PC-3 (cell line): Measurements from ENCODE around the gene ATF7IP. TPM values are rescaled to one million over a fixed set of nuclear protein-coding genes. Genes with fewer than 3 reads are reported as not detected.
A peak's percentile ranks its signal among the peaks of the same experiment; 100 is the strongest.

Experiments used
- ATAC-seq: fragments of 200-7000 bp; cut with Tn5 transposase; 2 replicates; pipeline ENCODE4 v1.9.1; 2020; ENCODE audit warnings: mild to moderate bottlenecking, moderate library complexity
- BruUV-seq: library from RNA; stranded (reverse); fragments of 400-500 nt; replicated peaks from 2 replicates; lab custom pipeline; 2021; lab: Mats Ljungman, UMichigan
- CTCF ChIA-PET: fragments of 300-600 bp; sonication (Branson Sonifier 250); formaldehyde crosslinking; loops from one replicate; lab custom pipeline; 2022; ENCODE audit warnings: antibody characterized with exemption; lab: Charles Lee
- POLR2A ChIA-PET: fragments of 300-600 bp; sonication (Branson Sonifier 250); formaldehyde crosslinking; loops from one replicate; lab custom pipeline; 2022; ENCODE audit warnings: antibody characterized with exemption; ENCODE audit not compliant: unreplicated experiment; lab: Charles Lee
- DNase-seq: peaks from one replicate; pipeline ENCODE4 v3.0.0-alpha.2; 2015
- H2AFZ ChIP-seq: fragments of 300-600 bp; sonication (generic); 2 replicates; pipeline ENCODE4 v1.6.0; 2016; ENCODE audit warnings: antibody characterized with exemption, low read length
- H3F3A ChIP-seq: fragments of 300-600 bp; sonication (generic); one replicate; pipeline ENCODE4 v1.6.0; 2017; ENCODE audit warnings: antibody characterized with exemption, low read length, control low read depth, mild to moderate bottlenecking; ENCODE audit not compliant: unreplicated experiment
- H3K27ac ChIP-seq: fragments of 300-600 bp; sonication (generic); 2 replicates; pipeline ENCODE4 v1.5.1; 2016; ENCODE audit warnings: mild to moderate bottlenecking, low read length
- H3K27me3 ChIP-seq: fragments of 300-600 bp; sonication (generic); 2 replicates; pipeline ENCODE4 v1.6.1; 2016; ENCODE audit warnings: low read length, mixed read lengths
- H3K36me3 ChIP-seq: fragments of 300-600 bp; sonication (generic); 2 replicates; pipeline ENCODE4 v1.6.1; 2016; ENCODE audit warnings: low read depth, mixed run types, low read length, mixed read lengths
- H3K4me1 ChIP-seq: fragments of 300-600 bp; sonication (generic); 2 replicates; pipeline ENCODE4 v1.5.1; 2016; ENCODE audit warnings: low read length; ENCODE audit not compliant: insufficient read depth
- H3K4me2 ChIP-seq: fragments of 300-600 bp; sonication (generic); 2 replicates; pipeline ENCODE4 v1.6.0; 2016; ENCODE audit warnings: low read length
- H3K4me3 ChIP-seq: fragments of 300-600 bp; sonication (generic); 2 replicates; pipeline ENCODE4 v1.5.1; 2016; ENCODE audit warnings: mild to moderate bottlenecking, low read length, mixed read lengths
- H3K79me2 ChIP-seq: fragments of 300-600 bp; sonication (generic); 2 replicates; pipeline ENCODE4 v1.6.1; 2017; ENCODE audit warnings: low read length, mixed read lengths
- H3K9ac ChIP-seq: fragments of 300-600 bp; sonication (generic); 2 replicates; pipeline ENCODE4 v1.6.0; 2016; ENCODE audit warnings: mild to moderate bottlenecking, low read length
- H3K9me2 ChIP-seq: fragments of 300-600 bp; sonication (generic); replicated peaks from 2 replicates; pipeline ENCODE4 v1.6.1; 2016; ENCODE audit warnings: mixed run types, low read length, mixed read lengths
- H3K9me3 ChIP-seq: fragments of 300-600 bp; sonication (generic); 2 replicates; pipeline ENCODE4 v1.6.1; 2016; ENCODE audit warnings: low read length, mixed read lengths
- H4K20me1 ChIP-seq: fragments of 300-600 bp; sonication (generic); 2 replicates; pipeline ENCODE4 v1.6.1; 2016; ENCODE audit warnings: low read length, mixed read lengths
- EZH2 ChIP-seq: fragments of 300-600 bp; sonication (generic); IDR thresholded peaks from one replicate; pipeline ENCODE4 v1.6.1; 2017; ENCODE audit warnings: antibody characterized with exemption, mild to moderate bottlenecking, low read length; ENCODE audit not compliant: unreplicated experiment
- EZH2phosphoT487 ChIP-seq: fragments of 300-600 bp; sonication (generic); IDR thresholded peaks from 2 replicates; pipeline ENCODE4 v1.6.1; 2018; ENCODE audit warnings: mild to moderate bottlenecking, antibody characterized with exemption, low read length, borderline replicate concordance
- intact Hi-C: fragments of 100-400 bp; cut with micrococcal nuclease; formaldehyde crosslinking; loops from 2 replicates; pipeline ENCODE4 v1.9.0; 2023
- total RNA-seq: library from RNA; depleted of rRNA; stranded (reverse); fragments of >200 nt; gene quantifications from 2 replicates; pipeline ENCODE4 v1.2.3, GENCODE V29; 2014
- TF ChIP-seq, protein P1 (sequence below): fragments of 300-600 bp; sonication (generic); conservative IDR thresholded peaks from 2 replicates; pipeline ENCODE4 v1.5.1; 2017; ENCODE audit warnings: antibody characterized with exemption, low read depth, mild to moderate bottlenecking, low read length

The ATF7IP gene
- total RNA-seq, 1 experiment from 2014 or later, result 12.5 TPM

DNA sequence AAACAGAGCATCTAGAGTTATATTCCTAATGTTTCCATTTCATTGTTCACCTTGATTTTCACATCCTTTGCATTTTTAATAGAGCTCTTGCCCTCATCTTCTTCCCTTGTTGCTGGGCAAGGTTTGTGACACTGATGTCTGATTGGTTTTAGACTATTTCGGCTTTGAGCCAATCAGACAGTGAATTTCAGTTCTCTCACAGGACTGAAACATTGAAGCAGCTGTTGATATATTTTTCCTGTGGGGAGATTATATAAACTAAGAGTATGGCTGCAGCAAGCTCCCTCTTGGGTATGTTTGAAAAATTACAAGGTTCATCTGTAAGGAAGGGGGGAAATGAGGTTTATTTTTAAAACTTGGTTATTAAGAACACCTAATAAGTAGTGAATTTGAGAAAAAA is 51.2 kb downstream of the ATF7IP start:
- peaks cover 92% of the 10 kb centered on the region for H3K79me2 ChIP-seq
- no peak overlapping the region for H3K4me2 ChIP-seq
- no peaks in the 10 kb centered on the region for H3K9me3 ChIP-seq
- H3K4me3 ChIP-seq, result no peak overlapping the region
- DNase-seq, result peak; percentile 50
- H3K9me2 ChIP-seq, result no peaks in the 10 kb centered on the region
- peaks cover 5% of the 10 kb centered on the region; the same call in 1 of the 2 replicates for H4K20me1 ChIP-seq
- POLR2A ChIA-PET, result interaction anchor here (0.5 kb wide), 1 partner anchor 51 kb away, joined by 3 read pairs; the partner anchor contains the start of gene ATF7IP
- no TSS peak for BruUV-seq
- peaks cover 10% of the 10 kb centered on the region; the same call in 1 of the 2 replicates for H3K36me3 ChIP-seq
- intact Hi-C loops, result loop anchor here (1.0 kb wide), 2 partner anchors 51 to 160 kb away; partner anchors contain the start of gene ATF7IP
- no peak overlapping the region for H3K27ac ChIP-seq
- H3K9ac ChIP-seq, result no peak overlapping the region
- no peak overlapping the region for H2AFZ ChIP-seq
- peaks cover 15% of the 10 kb centered on the region for H3K4me1 ChIP-seq
- no peak; the same call in 1 of the 2 replicates for ATAC-seq
- H3K27me3 ChIP-seq, result no peaks in the 10 kb centered on the region
- CTCF ChIA-PET, result interaction anchor here (0.6 to 0.7 kb wide), 3 partner anchors 45 to 178 kb away, joined by 3 to 5 read pairs (median 5); partner anchors contain the start of gene ATF7IP
- no peaks in the 10 kb centered on the region for H3F3A ChIP-seq
- TF ChIP-seq, protein P1, sequence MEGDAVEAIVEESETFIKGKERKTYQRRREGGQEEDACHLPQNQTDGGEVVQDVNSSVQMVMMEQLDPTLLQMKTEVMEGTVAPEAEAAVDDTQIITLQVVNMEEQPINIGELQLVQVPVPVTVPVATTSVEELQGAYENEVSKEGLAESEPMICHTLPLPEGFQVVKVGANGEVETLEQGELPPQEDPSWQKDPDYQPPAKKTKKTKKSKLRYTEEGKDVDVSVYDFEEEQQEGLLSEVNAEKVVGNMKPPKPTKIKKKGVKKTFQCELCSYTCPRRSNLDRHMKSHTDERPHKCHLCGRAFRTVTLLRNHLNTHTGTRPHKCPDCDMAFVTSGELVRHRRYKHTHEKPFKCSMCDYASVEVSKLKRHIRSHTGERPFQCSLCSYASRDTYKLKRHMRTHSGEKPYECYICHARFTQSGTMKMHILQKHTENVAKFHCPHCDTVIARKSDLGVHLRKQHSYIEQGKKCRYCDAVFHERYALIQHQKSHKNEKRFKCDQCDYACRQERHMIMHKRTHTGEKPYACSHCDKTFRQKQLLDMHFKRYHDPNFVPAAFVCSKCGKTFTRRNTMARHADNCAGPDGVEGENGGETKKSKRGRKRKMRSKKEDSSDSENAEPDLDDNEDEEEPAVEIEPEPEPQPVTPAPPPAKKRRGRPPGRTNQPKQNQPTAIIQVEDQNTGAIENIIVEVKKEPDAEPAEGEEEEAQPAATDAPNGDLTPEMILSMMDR, result no peak
- TF ChIP-seq EZH2phosphoT487, result no peak
- TF ChIP-seq EZH2, result no peak

DNA sequence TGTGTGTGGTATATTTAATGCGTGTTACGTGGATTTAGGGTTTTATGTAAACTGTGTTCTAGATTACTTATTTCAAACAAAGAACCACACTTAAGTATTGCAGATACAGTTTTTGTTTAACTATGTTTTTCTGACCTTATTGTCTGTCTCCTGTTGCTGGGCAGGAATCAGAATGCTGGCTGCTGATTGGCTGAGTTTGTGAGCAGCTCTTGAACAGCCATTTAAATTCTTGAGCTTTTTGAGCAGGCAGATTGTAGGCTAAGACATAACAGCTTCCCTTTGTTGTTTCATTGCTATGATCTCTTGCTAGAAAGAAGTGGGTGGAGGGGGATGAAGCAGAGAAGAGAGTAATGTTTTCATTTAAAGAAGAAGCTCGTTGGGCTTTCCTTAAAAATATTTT is 52.2 kb downstream of the ATF7IP start:
- Histone ChIP-seq H3K4me2 (no peak overlapping the region; the same call in 1 of the 2 replicates), H2AFZ (no peak overlapping the region), H3K9me3 (no peaks in the 10 kb centered on the region), H3K36me3 (peaks cover 10% of the 10 kb centered on the region; the same call in 1 of the 2 replicates), H3F3A (no peaks in the 10 kb centered on the region), H3K27me3 (no peaks in the 10 kb centered on the region), H3K27ac (no peak overlapping the region), H3K79me2 (peaks cover 93% of the 10 kb centered on the region), H3K9me2 (no peaks in the 10 kb centered on the region), H3K4me1 (peaks cover 11% of the 10 kb centered on the region; the same call in 1 of the 2 replicates), H3K9ac (no peak overlapping the region), H4K20me1 (peaks cover 5% of the 10 kb centered on the region), H3K4me3 (no peak overlapping the region)
- BruUV-seq, result no TSS peak
- DNase-seq (peak; percentile 54), ATAC-seq (peak; percentile 50; the same call in 1 of the 2 replicates)
- ChIA-PET POLR2A (interaction anchor here (0.5 to 0.6 kb wide), 2 partner anchors 164 to 386 kb away, joined by 3 read pairs; partner anchors contain the start of gene C12orf60), CTCF (interaction anchor here (0.6 to 0.9 kb wide), 3 partner anchors 52 to 180 kb away, joined by 4 to 5 read pairs (median 4); partner anchors contain the start of gene ATF7IP)
- TF ChIP-seq, protein P1, result no peak
- TF ChIP-seq EZH2phosphoT487, result no peak
- TF ChIP-seq EZH2, result no peak
- intact Hi-C loops, result loop anchor here (1.0 kb wide), 3 partner anchors 52 to 178 kb away; partner anchors contain the start of gene ATF7IP
